ENCODE measurements around the gene NT5C1A.

NT5C1A gene

GRCh38 chr1:39671793-39672550 is at the start of gene NT5C1A:
TSS of gene NT5C1A (minus strand) at chr1:39672107. CDS start at chr1:39672038, 69 bp downstream.
- intact Hi-C loops (cut with DNase I) = no loop called here
- DNase-seq = peak in 8 of 10 donors; percentile 34 to 93 (median 56)

GRCh38 chr1:39721664-39722063 is 49.8 kb upstream of the NT5C1A start:
- DNase-seq = no peak
- intact Hi-C loops (cut with DNase I) = loop anchor here (2.0 kb wide), 1 partner anchor 115 kb away; no protein-coding TSS in a partner anchor

GRCh38 chr1:39720094-39720999 is 48.4 kb upstream of the NT5C1A start:
- no peak for DNase-seq
- intact Hi-C loops (cut with DNase I) = loop anchor here (2.0 kb wide), 1 partner anchor 114 kb away; no protein-coding TSS in a partner anchor

GRCh38 chr1:39717809-39718208 is 45.9 kb upstream of the NT5C1A start:
- intact Hi-C loops (cut with DNase I) = no loop called here
- no peak for DNase-seq

GRCh38 chr1:39713557-39713956 is 41.6 kb upstream of the NT5C1A start:
- intact Hi-C loops (cut with DNase I) = no loop called here
- DNase-seq = no peak

GRCh38 chr1:39711966-39712340 is 40.0 kb upstream of the NT5C1A start:
- intact Hi-C loops (cut with DNase I) = no loop called here
- DNase-seq = no peak

GRCh38 chr1:39711104-39711965 is 39.4 kb upstream of the NT5C1A start:
- no peak for DNase-seq
- intact Hi-C loops (cut with DNase I) = no loop called here

- intact Hi-C loops (cut with DNase I) = no loop called here
- no peak for DNase-seq
These were observed 35.6 kb upstream of the NT5C1A start for GRCh38 chr1:39707506-39707905.

- DNase-seq = no peak
- intact Hi-C loops (cut with DNase I) = no loop called here
These were observed 32.9 kb upstream of the NT5C1A start for GRCh38 chr1:39704757-39705156.

- intact Hi-C loops (cut with DNase I) = no loop called here
- peak in 2 of 10 donors; percentile 31 to 78 for DNase-seq
These were observed 29.1 kb upstream of the NT5C1A start for GRCh38 chr1:39701049-39701439.

GRCh38 chr1:39700348-39700747 is 28.4 kb upstream of the NT5C1A start:
- no peak for DNase-seq
- intact Hi-C loops (cut with DNase I) = no loop called here

- intact Hi-C loops (cut with DNase I) = no loop called here
- DNase-seq = no peak
These were observed 27.5 kb upstream of the NT5C1A start for GRCh38 chr1:39699419-39699818.

- intact Hi-C loops (cut with DNase I) = no loop called here
These were observed 26.7 kb upstream of the NT5C1A start for GRCh38 chr1:39698568-39698967.

GRCh38 chr1:39696448-39696847 is 24.5 kb upstream of the NT5C1A start:
- intact Hi-C loops (cut with DNase I) = no loop called here
- DNase-seq = no peak

More at GRCh38 chr1:39698568-39698967, 26.7 kb upstream of the NT5C1A start:
- no peak for DNase-seq

GRCh38 chr1:39695016-39695415 is 23.1 kb upstream of the NT5C1A start:
- intact Hi-C loops (cut with DNase I) = no loop called here
- no peak for DNase-seq

GRCh38 chr1:39694026-39694425 is 22.1 kb upstream of the NT5C1A start:
- no peak for DNase-seq
- intact Hi-C loops (cut with DNase I) = no loop called here

GRCh38 chr1:39692152-39693074 is 20.5 kb upstream of the NT5C1A start:
- DNase-seq = peak in 7 of 10 donors; percentile 15 to 90 (median 58)
- intact Hi-C loops (cut with DNase I) = no loop called here

GRCh38 chr1:39691383-39692151 is 19.7 kb upstream of the NT5C1A start, which contains the start of gene HPCAL4:
TSS of gene HPCAL4 (minus strand) at chr1:39691433. CDS start at chr1:39684603, 6,830 bp downstream.
- DNase-seq = peak; percentile 76 to 99 (median 95)
- intact Hi-C loops (cut with DNase I) = no loop called here

Data from posterior cingulate gyrus (tissue), 11 donors.